Renal cortex interstitium (tissue), 11 donors: ENCODE data around the gene RERE. TPM values are rescaled to one million over a fixed set of nuclear protein-coding genes. Genes with fewer than 3 reads are reported as not detected.

Experiments
- DNase-seq, 11 donors: peaks; one replicate each; pipeline ENCODE4 v3.0.0-alpha.2; 2013; ENCODE audit warnings: low read depth in 9 of 11, low spot score in 4 of 11; ENCODE audit errors: extremely low read depth in 1 of 11
- polyA plus RNA-seq, 3 donors: library from polyadenylated mRNA; unstranded; fragments of 120-200 nt; gene quantifications; one replicate each; pipeline ENCODE4 v1.2.1, GENCODE V29; 2013; ENCODE audit not compliant: insufficient read length in 3 of 3

RERE gene
- polyA plus RNA-seq, 3 donors: 149 to 169 (median 157) TPM

DNA sequence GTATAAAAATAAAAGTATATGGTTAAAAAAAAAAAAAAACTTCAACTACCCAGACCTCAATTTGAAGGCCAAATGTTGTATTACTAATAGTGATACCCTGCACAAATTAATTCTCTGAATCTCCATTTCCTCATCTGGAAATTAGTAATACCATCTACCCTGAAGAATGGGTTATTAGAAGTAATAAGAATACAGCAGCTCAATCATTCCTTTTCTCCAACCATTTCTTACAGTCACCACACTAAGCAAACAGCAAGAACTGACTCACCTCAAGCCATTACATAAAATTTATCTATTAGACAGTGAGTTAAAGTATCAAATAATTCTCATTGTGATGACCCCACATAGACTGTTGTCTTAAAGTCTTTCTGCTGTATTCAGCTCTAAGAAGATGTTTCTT lies 39.6 kb downstream of the RERE start:
- no peak for DNase-seq

DNA sequence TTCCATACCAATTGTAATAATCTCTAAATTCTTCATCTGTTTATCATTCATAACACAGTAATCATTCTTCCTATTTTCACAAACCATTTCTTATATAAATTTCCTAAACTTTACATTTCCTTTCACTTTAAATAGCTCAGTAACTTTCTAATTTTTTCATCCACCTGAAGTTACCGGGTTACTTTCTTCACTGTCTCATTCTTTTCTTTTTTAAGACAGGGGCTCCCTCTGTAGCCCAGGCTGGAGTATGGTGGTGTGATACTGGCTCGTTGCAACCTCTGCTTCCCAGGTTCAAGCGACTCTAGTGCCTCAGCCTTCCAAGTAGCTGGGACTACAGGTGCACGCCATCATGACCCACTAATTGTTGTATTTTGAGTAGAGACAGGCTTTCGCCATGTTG lies 41.3 kb downstream of the RERE start:
- DNase-seq: no peak

DNA sequence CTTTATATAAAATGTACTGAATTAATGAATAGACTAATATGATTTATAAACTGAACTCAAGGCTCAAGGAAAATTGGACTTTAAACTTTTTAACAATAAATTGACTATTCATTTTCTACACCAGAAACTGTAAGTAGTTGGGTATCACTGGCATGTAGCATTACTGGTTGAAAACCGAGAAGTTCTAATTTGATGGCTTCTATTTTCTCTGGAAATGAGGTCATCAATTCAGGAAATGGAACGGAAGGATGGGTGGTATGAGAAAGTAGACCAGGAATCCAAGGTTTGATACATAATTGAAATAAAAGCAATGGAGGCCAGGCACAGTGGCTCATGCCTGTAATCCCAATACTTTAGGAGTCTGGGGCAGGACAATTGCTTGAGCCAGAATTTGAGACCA lies 50.4 kb downstream of the RERE start:
- no peak for DNase-seq

DNA sequence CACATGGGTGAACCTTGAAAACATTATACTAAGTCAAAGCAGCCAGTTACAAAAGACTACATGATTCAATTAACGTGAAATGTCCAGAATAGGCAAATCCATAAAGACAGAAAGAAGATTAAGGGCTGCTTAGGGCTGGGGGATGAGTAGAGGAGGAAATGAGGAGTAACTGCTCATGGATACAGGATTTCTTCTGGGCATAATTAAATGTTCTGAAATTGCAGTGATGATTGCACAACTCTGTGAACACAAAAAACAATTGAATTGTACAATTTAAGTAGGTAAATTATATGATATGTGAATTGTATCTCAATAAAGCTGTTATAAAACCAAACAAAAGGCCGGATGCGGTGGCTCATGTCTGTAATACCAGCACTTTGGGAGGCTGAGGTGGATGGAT lies 52.2 kb downstream of the RERE start:
- DNase-seq: no peak

DNA sequence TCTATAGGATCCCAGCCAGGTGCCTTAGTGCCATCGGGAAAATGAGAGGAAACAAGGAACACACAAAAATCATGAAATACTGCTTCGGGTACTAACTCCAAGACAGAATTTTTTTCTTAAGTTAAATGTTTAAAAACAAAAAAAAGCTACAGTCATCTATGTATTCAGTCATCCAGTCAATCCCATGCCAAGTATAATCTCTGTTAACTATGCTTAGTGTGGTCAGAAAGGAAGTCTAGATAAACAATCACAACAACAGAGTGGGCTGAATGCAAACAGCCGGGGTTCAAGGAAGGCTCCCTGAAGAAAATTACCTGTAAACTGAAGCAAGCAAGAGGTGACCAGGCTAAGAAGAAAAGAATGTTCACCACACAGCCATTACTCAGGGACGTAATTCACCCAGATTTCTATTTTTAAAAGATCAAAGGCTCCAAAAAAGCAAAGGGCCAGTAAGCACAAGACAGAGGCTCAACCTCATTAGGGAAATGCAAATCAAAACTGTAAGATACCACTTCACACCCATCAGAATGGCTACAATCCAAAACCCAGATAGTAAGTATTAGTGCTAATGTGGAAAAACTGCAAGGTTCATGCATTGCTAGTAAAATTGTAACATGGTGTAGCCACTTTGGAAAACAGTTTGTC lies 53.0 kb downstream of the RERE start:
- DNase-seq: no peak

DNA sequence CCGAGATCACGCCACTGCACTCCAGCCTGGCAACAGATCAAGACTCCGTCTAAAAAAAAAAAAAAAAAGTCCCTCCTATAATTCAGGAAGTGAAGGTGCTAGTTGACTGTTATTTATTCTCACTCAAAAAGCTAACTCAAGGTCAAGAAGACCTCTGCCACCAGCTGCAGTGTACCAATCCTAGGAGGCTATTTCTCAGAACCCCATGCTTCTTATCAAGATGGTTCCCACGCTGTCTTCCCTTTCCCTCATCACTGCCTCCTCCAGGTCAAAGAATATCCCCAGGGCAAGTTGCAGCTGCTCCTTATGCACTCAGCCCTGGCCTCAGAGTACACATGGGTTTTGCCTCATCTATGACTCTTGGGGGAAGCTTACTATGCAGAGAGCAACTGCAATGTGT lies 53.6 kb downstream of the RERE start:
- DNase-seq: no peak

DNA sequence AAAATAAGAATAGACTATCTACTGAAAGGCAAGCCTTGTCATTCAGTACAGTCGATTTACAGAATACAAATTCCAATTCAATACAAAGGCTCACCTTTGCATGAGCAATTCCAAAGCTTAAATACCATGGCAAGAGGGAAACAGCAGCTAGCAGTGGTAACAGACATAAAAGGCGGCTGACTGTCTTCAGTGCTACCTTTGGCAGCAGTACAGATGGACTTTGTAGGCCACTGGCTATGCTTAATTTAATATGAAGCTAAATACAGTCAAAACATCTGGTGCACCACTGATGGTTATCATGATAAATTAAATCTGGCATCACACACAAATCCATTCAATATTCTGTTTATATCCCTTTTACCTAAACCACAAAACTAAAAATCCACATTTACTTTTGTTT lies 62.4 kb downstream of the RERE start:
- DNase-seq: no peak

DNA sequence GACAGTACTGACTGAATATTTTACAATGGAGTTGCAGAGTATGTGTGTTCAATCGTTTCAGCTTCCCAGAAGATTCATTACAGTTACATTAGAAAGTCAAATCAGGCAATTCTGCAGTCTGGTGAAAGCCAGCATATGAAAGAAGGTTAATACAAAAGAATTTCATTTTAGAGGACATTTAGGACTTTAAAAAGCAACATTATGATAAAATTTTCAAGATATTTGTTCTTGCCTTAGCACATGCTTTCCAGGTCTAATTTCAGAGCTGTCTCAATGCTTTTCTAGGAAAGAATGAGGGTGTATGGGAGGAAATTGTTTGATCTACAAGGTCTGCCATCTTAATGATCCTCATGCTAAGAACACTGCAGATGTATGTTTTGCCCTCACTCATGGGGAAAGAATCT lies 63.2 kb downstream of the RERE start:
- DNase-seq: no peak

DNA sequence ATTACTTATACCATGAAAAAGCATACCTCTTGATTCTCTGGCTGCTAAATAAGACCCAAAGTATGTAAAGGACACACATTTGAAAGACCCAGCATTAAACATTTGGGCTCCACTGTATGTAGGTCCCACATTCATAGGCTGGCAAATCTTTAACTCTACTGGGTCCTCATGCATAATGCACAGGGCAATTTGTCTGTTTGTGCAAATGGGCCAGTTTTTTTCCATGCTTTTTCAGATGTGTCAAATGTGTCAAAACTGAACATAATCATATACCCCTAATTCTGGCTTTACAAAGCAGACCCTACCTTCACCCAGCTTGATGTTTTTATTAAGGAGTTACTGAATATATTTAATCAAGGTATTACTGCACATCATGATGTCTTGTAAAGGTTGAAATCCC lies 63.7 kb downstream of the RERE start:
- no peak for DNase-seq

DNA sequence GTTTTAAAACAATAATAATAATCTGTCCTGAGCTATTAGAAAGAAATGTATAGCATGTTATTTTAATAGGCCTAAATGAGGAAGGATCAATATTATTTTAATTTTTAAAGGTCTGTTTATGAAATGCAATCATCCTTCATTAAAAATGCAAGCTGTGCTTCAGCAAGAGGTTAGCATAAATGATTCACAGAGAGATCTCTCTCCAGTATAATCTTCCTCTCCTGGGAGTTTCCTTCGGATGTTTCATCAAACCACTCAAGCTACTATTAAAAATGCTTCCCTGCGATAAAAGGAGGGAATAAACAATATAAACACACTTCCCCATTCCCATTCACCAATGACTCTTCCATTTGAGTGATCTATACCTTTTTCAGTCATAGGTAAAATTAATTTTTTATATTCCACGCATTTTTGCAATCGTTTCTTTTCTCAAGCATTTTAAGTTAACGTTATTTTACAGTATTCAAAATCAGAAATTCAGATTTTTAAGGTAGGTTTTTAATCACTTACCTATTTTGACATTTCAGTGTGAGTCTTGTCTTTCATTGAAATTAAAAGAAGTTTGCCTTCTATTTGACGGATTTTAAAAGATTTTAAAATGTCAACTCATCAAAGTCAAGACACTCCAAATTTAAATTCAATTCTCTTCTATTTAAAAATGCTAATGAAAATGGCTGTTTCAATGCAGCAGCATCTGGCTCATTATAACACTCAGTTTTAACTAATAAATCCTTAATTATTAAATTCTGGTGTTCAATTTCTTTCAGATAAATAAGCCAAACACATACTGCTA lies 64.3 kb downstream of the RERE start:
- DNase-seq: no peak

DNA sequence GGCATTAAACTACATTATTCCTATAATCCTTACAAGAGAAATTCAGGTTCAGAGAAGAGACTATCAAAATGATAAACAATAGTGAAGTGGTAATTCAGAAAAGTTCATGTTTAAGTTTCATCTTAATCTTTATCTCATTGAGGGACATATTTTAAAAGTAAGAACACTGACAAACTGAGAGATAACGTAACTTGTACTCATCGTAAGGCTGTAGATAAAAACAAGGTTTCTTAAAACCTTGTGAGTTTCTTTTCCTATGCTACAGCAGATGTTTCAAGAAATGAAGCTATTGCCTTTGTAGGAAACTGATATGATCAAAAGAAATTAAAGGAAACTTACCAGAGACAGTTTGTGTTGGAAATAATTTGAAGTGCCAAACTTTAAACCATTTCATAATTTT lies 65.0 kb downstream of the RERE start:
- DNase-seq: no peak

DNA sequence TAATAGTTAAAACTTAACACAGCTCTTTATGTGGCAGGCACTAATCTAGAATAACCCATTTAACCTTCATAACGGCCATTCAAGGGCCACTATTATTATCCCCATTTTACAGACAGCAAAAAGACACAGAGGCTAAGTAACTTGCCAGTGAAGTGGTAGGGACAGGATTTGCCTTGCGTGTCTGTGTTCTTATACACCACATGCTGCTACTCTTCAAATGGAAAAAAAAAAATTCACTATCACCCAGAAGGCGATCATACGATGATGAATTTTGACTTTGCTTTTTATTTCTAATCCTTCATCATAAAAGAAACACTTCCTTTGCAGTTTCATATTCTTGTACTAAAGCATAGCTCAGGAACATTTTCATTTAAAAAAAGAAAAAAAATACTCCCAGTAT lies 65.5 kb downstream of the RERE start:
- no peak for DNase-seq

DNA sequence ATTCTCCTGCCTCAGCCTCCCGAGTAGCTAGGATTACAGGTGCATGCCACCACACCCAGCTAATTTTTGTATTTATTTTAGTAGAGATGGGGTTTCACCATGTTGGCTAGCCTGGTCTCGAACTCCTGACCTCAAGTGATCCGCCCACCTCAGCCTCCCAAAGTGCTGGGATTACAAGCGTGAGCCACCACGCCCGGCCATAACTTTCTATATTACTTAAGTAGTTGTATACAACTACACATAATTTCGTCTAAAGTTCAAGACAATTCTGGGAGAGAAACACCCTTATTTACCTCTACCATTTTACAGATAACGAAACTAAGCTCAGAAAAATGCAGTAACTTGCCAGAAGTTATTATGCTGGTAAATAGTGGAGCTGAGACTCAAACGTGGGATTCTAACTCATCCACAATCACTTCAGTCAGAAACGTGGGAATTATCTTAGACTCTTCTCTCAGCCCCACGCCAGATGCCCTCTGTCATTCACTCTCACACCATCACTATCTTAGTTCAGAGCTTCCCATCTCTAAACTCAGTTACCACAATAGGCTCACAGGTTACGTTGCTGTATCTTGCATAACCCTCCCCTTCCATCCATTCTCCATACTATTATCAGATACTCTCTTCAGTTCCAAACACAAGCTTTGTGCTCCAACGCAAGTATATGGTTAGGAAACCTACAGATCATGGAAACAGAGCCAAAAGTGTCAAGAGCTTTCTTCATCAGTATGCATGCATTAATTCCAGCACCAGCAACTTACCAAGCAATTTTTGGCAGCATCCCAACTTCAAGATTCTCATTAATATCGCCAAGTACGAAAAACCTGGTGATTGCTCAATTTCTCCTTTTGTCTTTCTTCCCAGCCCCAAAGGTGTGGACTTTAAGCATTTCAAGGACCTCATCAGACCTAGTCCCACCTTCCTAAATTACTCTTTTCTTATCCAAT lies 69.3 kb downstream of the RERE start:
- DNase-seq: no peak

DNA sequence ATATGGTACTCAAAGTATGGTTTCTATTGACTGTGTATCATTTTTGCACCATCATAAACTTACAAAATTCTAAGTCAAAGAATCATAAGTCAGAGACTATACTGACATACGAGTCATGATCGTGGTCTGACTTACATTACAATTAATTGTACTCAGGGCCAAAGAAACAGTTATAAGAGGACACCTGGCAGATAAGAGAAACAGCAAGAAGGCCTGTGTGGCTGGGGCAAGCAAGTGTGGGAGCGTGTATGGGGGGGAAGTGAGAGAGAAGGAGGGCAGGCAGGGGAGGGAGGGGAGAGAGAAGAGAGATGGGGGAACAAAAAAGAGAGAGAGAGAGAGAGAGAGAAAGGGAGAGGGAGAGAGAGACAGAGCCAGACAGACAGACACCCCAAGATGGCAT lies 70.9 kb downstream of the RERE start:
- DNase-seq: no peak

DNA sequence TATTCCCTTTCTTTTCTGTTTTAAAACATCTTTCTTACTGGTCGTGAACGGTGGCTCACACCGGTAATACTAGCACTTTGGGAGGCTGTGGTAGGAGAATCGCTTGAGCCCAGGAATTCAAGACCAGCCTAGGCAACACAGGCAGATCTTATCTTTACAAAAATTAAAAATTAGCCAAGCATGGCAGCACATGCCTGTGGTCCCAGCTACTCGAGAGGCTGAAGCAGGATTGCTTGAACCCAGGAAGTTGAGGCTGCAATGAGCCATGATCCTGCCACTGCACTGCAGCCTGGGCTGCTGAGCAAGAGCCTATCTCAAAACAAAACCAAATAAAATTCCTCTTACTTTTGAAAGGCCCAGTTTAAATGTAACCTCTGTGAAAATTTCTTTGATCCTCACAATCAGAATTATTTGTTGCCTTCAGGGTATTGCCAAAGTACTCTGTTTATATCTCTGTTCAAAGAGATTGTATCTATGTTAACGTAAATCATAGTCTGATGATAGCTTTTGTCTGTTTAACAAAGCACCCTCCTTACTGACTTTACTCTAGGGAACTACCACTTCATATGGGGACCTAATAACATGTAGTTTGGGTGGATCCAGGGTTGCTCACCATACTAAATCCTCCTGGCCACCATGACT lies 71.6 kb downstream of the RERE start:
- DNase-seq: no peak

DNA sequence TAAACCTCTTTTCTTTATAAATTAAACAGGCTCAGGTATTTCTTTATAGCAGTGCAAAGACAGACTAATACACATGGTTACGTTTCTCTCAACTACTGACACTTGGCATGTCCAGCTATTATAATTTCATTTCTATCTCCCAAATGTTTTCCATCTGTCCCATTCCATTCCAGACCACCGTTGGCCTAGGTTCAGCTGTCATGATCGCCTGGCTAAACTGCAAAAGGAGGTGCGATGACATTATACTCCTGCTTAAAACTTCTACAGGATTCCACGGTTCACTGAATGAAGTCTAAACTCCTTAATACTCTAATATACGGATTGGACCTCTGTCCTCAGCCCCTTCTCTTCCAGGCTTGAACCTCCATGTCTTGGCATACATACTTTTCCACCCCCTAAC lies 72.1 kb downstream of the RERE start:
- DNase-seq: no peak

DNA sequence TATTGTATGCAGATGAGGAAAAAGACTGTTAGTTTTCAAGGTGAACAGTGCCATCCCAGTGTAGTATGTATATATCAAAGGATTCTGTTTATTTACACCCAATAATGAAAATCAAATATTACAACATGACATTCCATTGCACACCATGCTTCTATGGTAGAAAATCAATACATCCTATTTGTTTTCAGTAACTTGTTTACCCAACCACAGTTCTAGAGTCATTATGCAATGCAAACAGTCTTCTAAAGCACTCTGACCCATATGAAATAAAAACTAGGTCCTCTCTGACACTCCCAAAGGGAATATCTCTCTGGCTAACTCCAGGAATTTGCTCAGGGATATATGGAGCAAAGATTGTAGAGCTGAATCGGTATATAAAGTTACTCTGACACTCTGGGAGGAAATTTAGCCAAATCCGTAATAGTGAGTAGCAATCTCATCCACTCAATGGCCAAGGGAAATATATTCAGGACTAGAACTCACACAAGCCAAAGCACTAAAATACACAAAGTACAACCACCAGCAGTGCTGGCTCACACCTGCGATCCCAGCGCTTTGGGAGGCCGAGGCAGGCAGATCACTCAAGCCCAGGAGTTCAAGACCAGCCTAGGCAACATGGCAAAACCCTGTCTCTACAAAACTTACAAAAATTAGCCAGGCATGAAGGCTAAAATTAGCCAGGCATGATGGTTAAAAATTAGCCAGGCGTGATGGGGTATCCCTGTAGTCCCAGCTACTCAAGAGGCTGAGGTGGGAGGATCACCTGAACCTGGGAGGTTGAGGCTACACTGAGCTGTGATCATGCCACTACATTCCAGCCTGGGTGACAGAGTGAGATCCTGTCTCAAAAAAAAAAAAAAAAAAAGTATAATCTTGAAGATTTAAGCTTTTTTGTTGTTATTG lies 75.2 kb downstream of the RERE start:
- no peak for DNase-seq

DNA sequence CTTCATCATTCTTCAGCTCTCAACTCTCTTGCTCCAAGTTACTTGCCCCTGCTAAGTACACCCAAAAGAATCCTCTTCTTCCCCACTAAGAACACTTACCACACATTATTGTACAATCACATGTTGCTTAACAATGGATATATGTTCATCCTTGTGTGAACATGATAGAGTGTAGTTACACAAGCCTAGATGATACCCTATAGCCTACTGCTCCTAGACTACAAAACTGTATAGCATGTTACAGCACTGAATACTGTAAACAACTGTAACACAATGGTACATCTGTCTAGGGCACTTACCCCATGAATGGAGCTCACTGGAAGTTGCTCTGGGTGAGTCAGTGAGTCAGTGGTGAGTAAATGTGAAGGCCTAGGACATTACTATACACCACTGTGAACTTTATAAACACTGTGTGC lies 77.4 kb downstream of the RERE start:
- no peak for DNase-seq
